H1 (cell line): ENCODE data around the gene NR1D2. TPM values are rescaled to one million over a fixed set of nuclear protein-coding genes. Genes with fewer than 3 reads are reported as not detected.

Experiments
- CTCF ChIA-PET: fragments of 300-600 bp; sonication (Branson Sonifier 250); formaldehyde crosslinking; loops from one replicate; lab custom pipeline; 2021; ENCODE audit not compliant: partially characterized antibody; lab: Charles Lee
- POLR2A ChIA-PET: fragments of 300-600 bp; sonication (Branson Sonifier 250); formaldehyde crosslinking; loops from one replicate; lab custom pipeline; 2021; ENCODE audit warnings: inconsistent platforms; ENCODE audit not compliant: partially characterized antibody; lab: Charles Lee
- DNase-seq, 2 experiments: peaks; one replicate each; pipeline versions ENCODE4 v3.0.0 to v3.0.0-alpha.2; 2010 to 2022; ENCODE audit warnings: low spot score in 2 of 2, low read depth in 1 of 2, mixed read lengths in 1 of 2
- FAIRE-seq: peaks from 2 replicates; lab custom pipeline; 2011; peaks lifted over from hg19 to GRCh38; lab: Jason Lieb, UNC
- H2AFZ ChIP-seq: 2 replicates; pipeline ENCODE4 v1.8.1; 2012; ENCODE audit warnings: low read length, inconsistent platforms
- H2AK5ac ChIP-seq: 2 replicates; pipeline ENCODE4 v1.6.1; 2013; ENCODE audit warnings: low read depth, low read length
- H2BK120ac ChIP-seq: replicated peaks from 2 replicates; pipeline ENCODE3; 2013; ENCODE audit warnings: low read depth, low read length, inconsistent platforms
- H2BK12ac ChIP-seq: 2 replicates; pipeline ENCODE4 v1.6.1; 2013; ENCODE audit warnings: low read depth, low read length
- H2BK15ac ChIP-seq: 2 replicates; pipeline ENCODE4 v1.6.1; 2013; ENCODE audit warnings: low read length
- H2BK20ac ChIP-seq: 2 replicates; pipeline ENCODE4 v1.6.1; 2013; ENCODE audit warnings: low read length
- H2BK5ac ChIP-seq: 2 replicates; pipeline ENCODE4 v1.6.1; 2013; ENCODE audit warnings: low read depth, low read length
- H3K14ac ChIP-seq: 2 replicates; pipeline ENCODE4 v1.6.1; 2013; ENCODE audit warnings: inconsistent platforms; ENCODE audit not compliant: insufficient read length
- H3K18ac ChIP-seq: 2 replicates; pipeline ENCODE4 v1.6.1; 2013; ENCODE audit warnings: low read length; ENCODE audit errors: extremely low read depth
- H3K23ac ChIP-seq: 2 replicates; pipeline ENCODE4 v1.6.1; 2013; ENCODE audit warnings: inconsistent platforms; ENCODE audit not compliant: insufficient read length
- H3K23me2 ChIP-seq: 2 replicates; pipeline ENCODE4 v1.6.1; 2013; ENCODE audit warnings: low read depth, low read length
- H3K27ac ChIP-seq: 2 replicates; pipeline ENCODE4 v1.6.1; 2011; ENCODE audit warnings: low read depth, low read length, inconsistent platforms
- H3K27me3 ChIP-seq, 4 experiments: replicated peaks in 1 of 4; 1 replicate in 1 of 4; 2 replicates in 3 of 4; pipeline versions ENCODE4 v1.6.1 to v1.8.1; 2011 to 2013; ENCODE audit warnings: low read length in 3 of 4, mild to moderate bottlenecking in 3 of 4, inconsistent platforms in 2 of 4, mixed read lengths in 2 of 4, moderate library complexity in 1 of 4; ENCODE audit not compliant: control insufficient read depth in 3 of 4, insufficient read depth in 3 of 4; ENCODE audit errors: extremely low read depth in 1 of 4
- H3K36me3 ChIP-seq, 4 experiments: 2 replicates each; pipeline versions ENCODE4 v1.6.1 to v1.8.1; 2011 to 2013; ENCODE audit warnings: mild to moderate bottlenecking in 4 of 4, low read length in 3 of 4, moderate library complexity in 2 of 4, control low read depth in 1 of 4, inconsistent platforms in 1 of 4; ENCODE audit not compliant: insufficient read depth in 4 of 4, control insufficient read depth in 2 of 4
- H3K4ac ChIP-seq: replicated peaks from 2 replicates; pipeline ENCODE3; 2013; ENCODE audit warnings: low read length, low read depth, mixed read lengths, inconsistent platforms; ENCODE audit not compliant: insufficient read length
- H3K4me1 ChIP-seq, 4 experiments: replicated peaks in 1 of 4; 1 replicate in 1 of 4; 2 replicates in 3 of 4; pipeline versions ENCODE4 v1.6.1 to v1.8.1; 2011 to 2013; ENCODE audit warnings: low read length in 3 of 4, inconsistent platforms in 2 of 4, mixed read lengths in 1 of 4; ENCODE audit not compliant: insufficient read depth in 4 of 4, control insufficient read depth in 3 of 4
- H3K4me2 ChIP-seq, 2 experiments: 2 replicates each; pipeline versions ENCODE4 v1.6.1 to v1.8.1; 2011 to 2013; ENCODE audit warnings: low read depth in 2 of 2, low read length in 2 of 2, control low read depth in 1 of 2, inconsistent platforms in 1 of 2, mild to moderate bottlenecking in 1 of 2; ENCODE audit not compliant: insufficient read depth in 1 of 2
- H3K4me3 ChIP-seq, 4 experiments: fragments of 200-600, 300-600 bp in 1 of 4; sonication (generic), shearing (Covaris generic), sonication (Bioruptor Twin) in 1 of 4; 2 replicates each; pipeline versions ENCODE4 v1.5.1 to v1.8.1; 2011 to 2016; ENCODE audit warnings: low read length in 4 of 4, low read depth in 3 of 4, control low read depth in 2 of 4, inconsistent platforms in 2 of 4, mild to moderate bottlenecking in 2 of 4, mixed read lengths in 1 of 4, moderate library complexity in 1 of 4; ENCODE audit not compliant: insufficient read depth in 2 of 4; ENCODE audit errors: extremely low read depth in 1 of 4
- H3K56ac ChIP-seq: replicated peaks from 2 replicates; pipeline ENCODE3; 2013; ENCODE audit warnings: low read depth, mild to moderate bottlenecking, mixed read lengths, low read length, inconsistent platforms; ENCODE audit not compliant: insufficient read length
- H3K79me1 ChIP-seq: 2 replicates; pipeline ENCODE4 v1.6.1; 2013; ENCODE audit warnings: low read depth, low read length, control low read depth
- H3K79me2 ChIP-seq, 2 experiments: 2 replicates each; pipeline versions ENCODE4 v1.6.1 to v1.8.1; 2012 to 2013; ENCODE audit warnings: low read length in 2 of 2, mild to moderate bottlenecking in 2 of 2, inconsistent platforms in 1 of 2; ENCODE audit not compliant: insufficient read depth in 2 of 2, control insufficient read depth in 1 of 2
- H3K9ac ChIP-seq, 4 experiments: replicated peaks in 1 of 4; 1 replicate in 1 of 4; 2 replicates in 3 of 4; pipeline versions ENCODE4 v1.6.1 to v1.8.1; 2011 to 2013; ENCODE audit warnings: low read depth in 3 of 4, low read length in 3 of 4, control low read depth in 2 of 4, mild to moderate bottlenecking in 2 of 4, moderate library complexity in 2 of 4, inconsistent platforms in 1 of 4; ENCODE audit errors: extremely low read depth in 1 of 4
- H3K9me3 ChIP-seq, 2 experiments: 2 replicates each; pipeline versions ENCODE4 v1.6.1 to v1.8.1; 2012 to 2013; ENCODE audit warnings: mild to moderate bottlenecking in 2 of 2, moderate library complexity in 2 of 2, control low read depth in 1 of 2, inconsistent platforms in 1 of 2, low read depth in 1 of 2, low read length in 1 of 2, mixed read lengths in 1 of 2; ENCODE audit not compliant: insufficient read depth in 2 of 2
- H4K20me1 ChIP-seq, 2 experiments: replicated peaks in 1 of 2; 2 replicates each; pipeline versions ENCODE3 to v1.8.1; 2011 to 2013; ENCODE audit warnings: inconsistent platforms in 2 of 2, low read length in 2 of 2, mild to moderate bottlenecking in 1 of 2; ENCODE audit not compliant: insufficient read depth in 2 of 2, control insufficient read depth in 1 of 2
- H4K5ac ChIP-seq: 2 replicates; pipeline ENCODE4 v1.6.1; 2013; ENCODE audit warnings: low read length, low read depth, mixed read lengths, inconsistent platforms; ENCODE audit not compliant: insufficient read length
- H4K8ac ChIP-seq: 2 replicates; pipeline ENCODE4 v1.8.0; 2013; ENCODE audit warnings: mild to moderate bottlenecking, moderate library complexity, low read length, inconsistent platforms; ENCODE audit not compliant: insufficient read depth; ENCODE audit errors: extremely low read depth
- H4K91ac ChIP-seq: replicated peaks from 2 replicates; pipeline ENCODE3; 2013; ENCODE audit warnings: low read length, mixed read lengths, inconsistent platforms; ENCODE audit not compliant: insufficient read length
- BACH1 ChIP-seq: IDR thresholded peaks from 2 replicates; pipeline ENCODE4 v1.6.1; 2012; ENCODE audit warnings: low read length, improper control_type of control experiment
- EGR1 ChIP-seq: IDR thresholded peaks from 2 replicates; pipeline ENCODE4 v1.6.1; 2011; ENCODE audit warnings: low read depth, low read length, borderline replicate concordance
- KDM4A ChIP-seq: IDR thresholded peaks from one replicate; pipeline ENCODE4 v1.7.1; 2012; ENCODE audit warnings: low read depth, mild to moderate bottlenecking, moderate library complexity, low read length, inconsistent platforms; ENCODE audit not compliant: severe bottlenecking
- NANOG ChIP-seq: IDR thresholded peaks from 2 replicates; pipeline ENCODE4 v1.6.1; 2011; ENCODE audit warnings: low read length, low read depth, mild to moderate bottlenecking, inconsistent platforms; ENCODE audit not compliant: insufficient read depth, poor library complexity, severe bottlenecking
- NRF1 ChIP-seq: IDR thresholded peaks from 2 replicates; pipeline ENCODE4 v1.6.1; 2011; ENCODE audit warnings: mild to moderate bottlenecking, low read depth, low read length, improper control_type of control experiment
- POLR2A ChIP-seq, 2 experiments: IDR thresholded peaks; 1 replicate in 1 of 2; 2 replicates in 1 of 2; pipeline ENCODE4 v1.6.1; 2011; ENCODE audit warnings: low read depth in 2 of 2, low read length in 2 of 2, mild to moderate bottlenecking in 2 of 2; ENCODE audit errors: control extremely low read depth in 1 of 2
- POLR2AphosphoS5 ChIP-seq: IDR thresholded peaks from 2 replicates; pipeline ENCODE4 v1.6.1; 2011; ENCODE audit warnings: low read depth, low read length
- RBBP5 ChIP-seq: IDR thresholded peaks from 2 replicates; pipeline ENCODE4 v1.7.1; 2012; ENCODE audit warnings: low read depth, mild to moderate bottlenecking, inconsistent platforms, low read length, moderate library complexity, borderline replicate concordance
- SAP30 ChIP-seq: fragments of 300-600 bp; sonication (generic); IDR thresholded peaks from 2 replicates; pipeline ENCODE4 v1.7.1; 2012; ENCODE audit warnings: low read length, moderate library complexity, mild to moderate bottlenecking, inconsistent platforms; ENCODE audit not compliant: insufficient read depth, insufficient replicate concordance
- USF2 ChIP-seq: IDR thresholded peaks from 2 replicates; pipeline ENCODE4 v1.6.1; 2011; ENCODE audit warnings: low read length, improper control_type of control experiment
- WGBS, 2 experiments: shearing (Covaris generic) in 1 of 2; methylation state at CpG; one replicate each; pipeline versions ENCODE4 v1.1.6 to v1.1.7; 2013 to 2015; ENCODE audit warnings: low lambda C conversion rate in 2 of 2, mixed read lengths in 2 of 2, inconsistent platforms in 1 of 2, low coverage in 1 of 2, missing lambda C conversion rate in 1 of 2; ENCODE audit not compliant: insufficient replicate concordance in 2 of 2, insufficient coverage in 1 of 2, insufficient read length in 1 of 2; ENCODE audit errors: extremely low coverage in 1 of 2, missing lambda C conversion rate in 1 of 2; 5-methylcytosine and 5-hydroxymethylcytosine counted together
- polyA plus RNA-seq, 7 experiments: library from polyadenylated mRNA; depleted of rRNA in 3 of 7; stranded (reverse) in 5 of 7; unstranded in 2 of 7; fragments of >200 nt in 5 of 7; fragments of 200-250 nt in 2 of 7; gene quantifications; 1 replicate in 5 of 7; 2 replicates in 1 of 7; 4 replicates in 1 of 7; pipeline versions ENCODE4 v1.2.1 to v1.2.3, GENCODE V29; 2011 to 2013; ENCODE audit warnings: missing spikeins in 2 of 7, mixed read lengths in 2 of 7
- total RNA-seq: library from RNA; stranded (reverse); fragmentation: NEBNext Ultra II Directional; extraction: Animal tissue kit (Norgen Biotek cat#: 25700); gene quantifications from 2 replicates; pipeline ENCODE4 v1.2.1, GENCODE V29; 2021

Gene NR1D2
- total and polyA plus RNA-seq, 2 of the 8 experiments (the other 6 are each of a cell fraction or from before 2014, with no cell fraction given) = 5.9 to 21.7 TPM

GRCh38 chr3:23911397-23911796 lies 33.7 kb upstream of the NR1D2 start:
- Histone ChIP-seq H2AK5ac (no peak overlapping the region), H4K8ac (no peak overlapping the region), H3K4me3 (no peak overlapping the region), H2BK20ac (no peak overlapping the region), H3K4me1 (peaks cover 4 to 5% (median 5%) of the 10 kb centered on the region in 4 experiments; a peak in 5 of 7 replicates), H2BK5ac (no peak overlapping the region), H2BK120ac (no peak overlapping the region), H3K56ac (no peak overlapping the region), H3K36me3 (peaks cover 0 to 18% (median 7%) of the 10 kb centered on the region in 4 experiments; a peak in 4 of 8 replicates), H3K27ac (no peak overlapping the region), H3K23ac (no peak overlapping the region), H2BK15ac (no peak overlapping the region), H3K4me2 (no peak overlapping the region), H3K9me3 (no peaks in the 10 kb centered on the region), H3K79me2 (peaks cover 0 to 37% of the 10 kb centered on the region in 2 experiments; a peak in 3 of 4 replicates), H3K27me3 (no peaks in the 10 kb centered on the region; a peak in 1 of 7 replicates), H2BK12ac (no peak overlapping the region), H3K18ac (no peak overlapping the region), H3K23me2 (peaks cover 9% of the 10 kb centered on the region), H2AFZ (no peak overlapping the region), H3K79me1 (no peaks in the 10 kb centered on the region), H3K4ac (no peak overlapping the region), H4K91ac (no peak overlapping the region), H3K14ac (no peak overlapping the region), H3K9ac (no peak overlapping the region), H4K20me1 (no peaks in the 10 kb centered on the region), H4K5ac (no peak overlapping the region)
- DNase-seq (no peak), FAIRE-seq (no peak)
- 72% methylated on average over 2 of the region's 2 CpGs; no CpG with 5 or more reads in 1 of the 2 experiments for WGBS, 2 experiments
- POLR2A ChIA-PET = interaction anchor here (1.0 to 1.5 kb wide), 2 partner anchors 17 to 19 kb away, joined by 3 read pairs; no protein-coding TSS in a partner anchor
- CTCF ChIA-PET = interaction anchor here (2.3 kb wide), 1 partner anchor 23 kb away, joined by 6 read pairs; no protein-coding TSS in a partner anchor
- TF ChIP-seq USF2 (no peak), RBBP5 (no peak), NANOG (no peak), SAP30 (no peak), POLR2A (IDR thresholded peaks at IDR 0.05; ENCODE audit: control extremely low read depth in 1 of 2, low read depth in 2 of 2, low read length in 2 of 2) (no peak), NRF1 (no peak), POLR2AphosphoS5 (no peak), KDM4A (no peak), BACH1 (no peak), EGR1 (no peak)
